CD14-positive monocyte (primary cell): ENCODE data around the gene RIMS1. TPM values are rescaled to one million over a fixed set of nuclear protein-coding genes. Genes with fewer than 3 reads are reported as not detected.

Experiments
- DNase-seq, 3 donors: peaks; one replicate each; pipeline ENCODE4 v3.0.0-alpha.2; 2011 to 2022
- H2AFZ ChIP-seq: 2 replicates; pipeline ENCODE4 v1.6.0; 2012; ENCODE audit warnings: mild to moderate bottlenecking, low read depth, low read length, inconsistent platforms; ENCODE audit not compliant: insufficient read depth, poor library complexity, severe bottlenecking
- H3K27ac ChIP-seq, 2 donors: 1 replicate in 1 of 2; 2 replicates in 1 of 2; pipeline ENCODE4 v1.5.1; 2012 to 2013; ENCODE audit warnings: low read length in 2 of 2, control low read depth in 1 of 2, inconsistent platforms in 1 of 2, low read depth in 1 of 2, mild to moderate bottlenecking in 1 of 2
- H3K27me3 ChIP-seq, 2 donors: one replicate each; pipeline versions ENCODE4 v1.6.0 to v1.6.1; 2011 to 2013; ENCODE audit warnings: low read length in 2 of 2; ENCODE audit not compliant: control insufficient read depth in 2 of 2, insufficient read depth in 2 of 2
- H3K36me3 ChIP-seq, 2 donors: replicated peaks in 1 of 2; 1 replicate in 1 of 2; 2 replicates in 1 of 2; pipeline versions ENCODE4 v1.5.1 to v1.6.1; 2012 to 2013; ENCODE audit warnings: low read length in 2 of 2, control low read depth in 1 of 2, inconsistent platforms in 1 of 2, mild to moderate bottlenecking in 1 of 2; ENCODE audit not compliant: insufficient read depth in 2 of 2, control insufficient read depth in 1 of 2
- H3K4me1 ChIP-seq, 2 donors: 1 replicate in 1 of 2; 2 replicates in 1 of 2; pipeline versions ENCODE4 v1.5.1 to v1.6.1; 2012 to 2013; ENCODE audit warnings: low read length in 2 of 2, control low read depth in 1 of 2, inconsistent platforms in 1 of 2, mild to moderate bottlenecking in 1 of 2, moderate library complexity in 1 of 2; ENCODE audit not compliant: insufficient read depth in 2 of 2, control insufficient read depth in 1 of 2
- H3K4me2 ChIP-seq: replicated peaks from 2 replicates; pipeline ENCODE3; 2012; ENCODE audit warnings: low read length, moderate library complexity, mild to moderate bottlenecking; ENCODE audit not compliant: poor library complexity, severe bottlenecking; ENCODE audit errors: extremely low read depth
- H3K4me3 ChIP-seq, 3 experiments: fragments of 200-600 bp in 1 of 3; sonication (generic) in 1 of 3; replicated peaks in 1 of 3; 1 replicate in 2 of 3; 2 replicates in 1 of 3; pipeline ENCODE4 v1.5.1; 2011 to 2013; ENCODE audit warnings: low read length in 3 of 3, mild to moderate bottlenecking in 3 of 3, control low read depth in 2 of 3, low read depth in 2 of 3, inconsistent platforms in 1 of 3, moderate library complexity in 1 of 3
- H3K79me2 ChIP-seq: 2 replicates; pipeline ENCODE4 v1.6.0; 2012; ENCODE audit warnings: mild to moderate bottlenecking, control low read depth, inconsistent platforms, low read length, moderate library complexity; ENCODE audit not compliant: insufficient read depth
- H3K9ac ChIP-seq: 2 replicates; pipeline ENCODE4 v1.6.0; 2017; ENCODE audit warnings: low read length, mild to moderate bottlenecking; ENCODE audit not compliant: insufficient read depth, poor library complexity, severe bottlenecking
- H3K9me3 ChIP-seq, 2 donors: replicated peaks in 1 of 2; 1 replicate in 1 of 2; 2 replicates in 1 of 2; pipeline versions ENCODE4 v1.5.1 to v1.6.1; 2012 to 2013; ENCODE audit warnings: low read length in 2 of 2, control low read depth in 1 of 2; ENCODE audit not compliant: control insufficient read depth in 1 of 2, insufficient read depth in 1 of 2
- H4K20me1 ChIP-seq: 2 replicates; pipeline ENCODE4 v1.6.0; 2012; ENCODE audit warnings: mild to moderate bottlenecking, low read length, control low read depth, moderate library complexity; ENCODE audit not compliant: insufficient read depth
- H3K27ac Mint-ChIP-seq, 7 donors: one replicate each; pipeline ENCODE4 v1.8.0; 2020; ENCODE audit warnings: mild to moderate bottlenecking in 7 of 7, mixed read lengths in 7 of 7, moderate library complexity in 6 of 7, inconsistent platforms in 2 of 7
- H3K27me3 Mint-ChIP-seq, 3 donors: one replicate each; pipeline ENCODE4 v1.8.0; 2021 to 2022; ENCODE audit warnings: low read depth in 3 of 3, mild to moderate bottlenecking in 3 of 3, mixed read lengths in 3 of 3, moderate library complexity in 3 of 3, inconsistent platforms in 1 of 3
- H3K36me3 Mint-ChIP-seq, 2 donors: one replicate each; pipeline ENCODE4 v1.8.0; 2020; ENCODE audit warnings: mixed read lengths in 2 of 2, inconsistent platforms in 1 of 2, mild to moderate bottlenecking in 1 of 2
- H3K4me1 Mint-ChIP-seq: one replicate; pipeline ENCODE4 v1.8.0; 2020; ENCODE audit warnings: mild to moderate bottlenecking, mixed read lengths
- H3K4me3 Mint-ChIP-seq, 2 donors: one replicate each; pipeline ENCODE4 v1.8.0; 2020; ENCODE audit warnings: mild to moderate bottlenecking in 2 of 2, mixed read lengths in 2 of 2, moderate library complexity in 1 of 2
- H3K9me3 Mint-ChIP-seq, 7 donors: one replicate each; pipeline ENCODE4 v1.8.0; 2020 to 2022; ENCODE audit warnings: mixed read lengths in 7 of 7, mild to moderate bottlenecking in 6 of 7, moderate library complexity in 6 of 7, inconsistent platforms in 2 of 7
- WGBS: methylation state at CpG from one replicate; pipeline ENCODE4 v1.1.5; 2013; ENCODE audit warnings: missing lambda C conversion rate; ENCODE audit not compliant: insufficient coverage; 5-methylcytosine and 5-hydroxymethylcytosine counted together
- intact Hi-C, 2 donors: fragments of 100-400 bp; cut with micrococcal nuclease; formaldehyde crosslinking; loops; one replicate each; pipeline versions ENCODE4 v1.15.0 to v1.15.1; 2023
- polyA plus RNA-seq, 3 donors: library from polyadenylated mRNA; depleted of rRNA in 1 of 3; unstranded in 2 of 3; stranded (reverse) in 1 of 3; fragments of 300-500 nt in 2 of 3; fragments of >200 nt in 1 of 3; fragmentation: Illumina TruSeq in 2 of 3; gene quantifications; 1 replicate in 2 of 3; 2 replicates in 1 of 3; pipeline ENCODE4 v1.2.3, GENCODE V29; 2012 to 2021
- TF ChIP-seq, protein P1 (sequence below): fragments of 200-600 bp; IDR thresholded peaks from one replicate; pipeline ENCODE4 v1.8.0; 2022; ENCODE audit warnings: antibody characterized with exemption, mild to moderate bottlenecking

Gene RIMS1
- polyA plus RNA-seq, 3 donors: not detected

DNA sequence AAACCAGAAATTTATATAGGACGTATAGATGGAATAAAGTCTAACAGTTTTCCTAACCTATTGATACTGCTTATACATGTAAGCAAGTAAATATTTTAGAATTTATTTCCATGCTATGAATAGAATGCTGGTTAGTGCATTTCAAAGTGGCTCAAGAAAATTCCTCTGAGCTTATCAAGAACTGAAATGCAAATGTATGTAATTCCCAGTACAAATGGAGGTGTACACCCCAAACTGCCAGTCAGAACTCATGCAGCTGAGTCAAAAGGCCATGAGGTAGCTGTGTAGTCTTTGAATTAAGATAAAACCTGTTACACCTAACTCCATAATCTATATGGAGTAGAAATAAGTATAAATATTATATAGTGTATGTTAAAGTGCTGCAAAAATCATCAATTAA lies 503.3 kb downstream of the RIMS1 start:
- Histone ChIP-seq H2AFZ (no peak overlapping the region), H3K4me2 (no peak overlapping the region), H3K27ac (no peak overlapping the region), H3K4me3 (no peak overlapping the region), H4K20me1 (no peaks in the 10 kb centered on the region), H3K9me3 (no peaks in the 10 kb centered on the region), H3K4me1 (no peaks in the 10 kb centered on the region), H3K9ac (no peak overlapping the region), H3K79me2 (no peaks in the 10 kb centered on the region), H3K36me3 (no peaks in the 10 kb centered on the region), H3K27me3 (no peaks in the 10 kb centered on the region)
- H3K27me3 Mint-ChIP-seq: peaks cover 3 to 6% (median 4%) of the 10 kb centered on the region in 3 donors
- no CpG with 5 or more reads among the region's 1 CpG for WGBS
- no peaks in the 10 kb centered on the region for H3K36me3 Mint-ChIP-seq
- no peak overlapping the region for H3K4me3 Mint-ChIP-seq
- H3K4me1 Mint-ChIP-seq: no peaks in the 10 kb centered on the region
- no peak for DNase-seq
- TF ChIP-seq, protein P1, sequence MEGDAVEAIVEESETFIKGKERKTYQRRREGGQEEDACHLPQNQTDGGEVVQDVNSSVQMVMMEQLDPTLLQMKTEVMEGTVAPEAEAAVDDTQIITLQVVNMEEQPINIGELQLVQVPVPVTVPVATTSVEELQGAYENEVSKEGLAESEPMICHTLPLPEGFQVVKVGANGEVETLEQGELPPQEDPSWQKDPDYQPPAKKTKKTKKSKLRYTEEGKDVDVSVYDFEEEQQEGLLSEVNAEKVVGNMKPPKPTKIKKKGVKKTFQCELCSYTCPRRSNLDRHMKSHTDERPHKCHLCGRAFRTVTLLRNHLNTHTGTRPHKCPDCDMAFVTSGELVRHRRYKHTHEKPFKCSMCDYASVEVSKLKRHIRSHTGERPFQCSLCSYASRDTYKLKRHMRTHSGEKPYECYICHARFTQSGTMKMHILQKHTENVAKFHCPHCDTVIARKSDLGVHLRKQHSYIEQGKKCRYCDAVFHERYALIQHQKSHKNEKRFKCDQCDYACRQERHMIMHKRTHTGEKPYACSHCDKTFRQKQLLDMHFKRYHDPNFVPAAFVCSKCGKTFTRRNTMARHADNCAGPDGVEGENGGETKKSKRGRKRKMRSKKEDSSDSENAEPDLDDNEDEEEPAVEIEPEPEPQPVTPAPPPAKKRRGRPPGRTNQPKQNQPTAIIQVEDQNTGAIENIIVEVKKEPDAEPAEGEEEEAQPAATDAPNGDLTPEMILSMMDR: no peak
- no peak overlapping the region for H3K27ac Mint-ChIP-seq
- H3K9me3 Mint-ChIP-seq: peaks cover 0 to 9% (median 3%) of the 10 kb centered on the region in 7 donors
- intact Hi-C loops: no loop called here

DNA sequence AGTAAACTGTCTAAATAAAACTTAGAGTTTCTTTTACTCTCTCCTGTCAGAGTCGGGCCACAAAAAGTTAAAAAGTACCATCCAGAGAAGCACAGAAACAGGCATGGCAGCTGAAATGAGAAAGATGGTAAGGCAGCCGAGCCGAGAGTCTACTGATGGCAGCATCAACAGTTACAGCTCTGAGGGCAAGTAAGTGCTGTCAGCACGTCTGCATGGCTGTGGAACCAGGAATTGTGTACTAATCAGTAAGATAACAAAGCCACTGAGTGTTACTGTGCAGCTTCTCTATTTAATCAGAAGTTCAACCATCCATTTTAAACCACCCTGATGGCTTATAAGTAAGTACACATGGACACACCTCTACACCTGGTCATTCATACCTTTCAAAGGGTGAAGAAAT lies 504.2 kb downstream of the RIMS1 start:
- Histone ChIP-seq H3K4me1 (no peaks in the 10 kb centered on the region), H2AFZ (no peak overlapping the region), H3K36me3 (no peaks in the 10 kb centered on the region), H3K4me2 (no peak overlapping the region), H4K20me1 (no peaks in the 10 kb centered on the region), H3K4me3 (no peak overlapping the region), H3K27ac (no peak overlapping the region), H3K27me3 (no peaks in the 10 kb centered on the region), H3K9ac (no peak overlapping the region), H3K9me3 (no peaks in the 10 kb centered on the region), H3K79me2 (no peaks in the 10 kb centered on the region)
- Mint-ChIP-seq H3K4me3 (no peak overlapping the region), H3K27ac (no peak overlapping the region), H3K36me3 (no peaks in the 10 kb centered on the region), H3K4me1 (no peaks in the 10 kb centered on the region), H3K9me3 (peaks cover 0 to 9% (median 3%) of the 10 kb centered on the region in 7 donors), H3K27me3 (peaks cover 3 to 9% (median 4%) of the 10 kb centered on the region in 3 donors)
- DNase-seq: no peak
- intact Hi-C loops: no loop called here
- TF ChIP-seq, protein P1: no peak
- 100% methylated on average over 2 of the region's 4 CpGs for WGBS
